ENCODE measurements around the gene BMERB1.

- TF ChIP-seq, protein P1, sequence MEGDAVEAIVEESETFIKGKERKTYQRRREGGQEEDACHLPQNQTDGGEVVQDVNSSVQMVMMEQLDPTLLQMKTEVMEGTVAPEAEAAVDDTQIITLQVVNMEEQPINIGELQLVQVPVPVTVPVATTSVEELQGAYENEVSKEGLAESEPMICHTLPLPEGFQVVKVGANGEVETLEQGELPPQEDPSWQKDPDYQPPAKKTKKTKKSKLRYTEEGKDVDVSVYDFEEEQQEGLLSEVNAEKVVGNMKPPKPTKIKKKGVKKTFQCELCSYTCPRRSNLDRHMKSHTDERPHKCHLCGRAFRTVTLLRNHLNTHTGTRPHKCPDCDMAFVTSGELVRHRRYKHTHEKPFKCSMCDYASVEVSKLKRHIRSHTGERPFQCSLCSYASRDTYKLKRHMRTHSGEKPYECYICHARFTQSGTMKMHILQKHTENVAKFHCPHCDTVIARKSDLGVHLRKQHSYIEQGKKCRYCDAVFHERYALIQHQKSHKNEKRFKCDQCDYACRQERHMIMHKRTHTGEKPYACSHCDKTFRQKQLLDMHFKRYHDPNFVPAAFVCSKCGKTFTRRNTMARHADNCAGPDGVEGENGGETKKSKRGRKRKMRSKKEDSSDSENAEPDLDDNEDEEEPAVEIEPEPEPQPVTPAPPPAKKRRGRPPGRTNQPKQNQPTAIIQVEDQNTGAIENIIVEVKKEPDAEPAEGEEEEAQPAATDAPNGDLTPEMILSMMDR (optimal IDR thresholded peaks at IDR 0.05 in 1 of 3, IDR thresholded peaks at IDR 0.05 in 1 of 3, conservative IDR thresholded peaks at IDR 0.05 in 1 of 3; ENCODE audit: extremely low read depth in 1 of 3, insufficient read depth in 2 of 3, low read length in 3 of 3), result no peak
- no peak for TF ChIP-seq EZH2 (IDR thresholded peaks at IDR 0.05; ENCODE audit: low read length)
Observed at GRCh38 chr16:15426796-15427195, 7.6 kb upstream of the BMERB1 start.

Data from keratinocyte (primary cell).